GM18505 (cell line): ENCODE data around the gene MRPL55.
A peak's percentile ranks its signal among the peaks of the same experiment; 100 is the strongest.

ENCODE experiments used
- ATAC-seq: cut with Tn5 transposase; IDR thresholded peaks from one replicate; pipeline ENCODE4 v1.9.1; 2021; ENCODE audit not compliant: unreplicated experiment
- POLR2A ChIP-seq: IDR thresholded peaks from 4 replicates; pipeline ENCODE4 v1.6.1; 2011; ENCODE audit warnings: borderline replicate concordance; ENCODE audit not compliant: insufficient read depth, insufficient read length; ENCODE audit errors: extremely low read depth

Gene MRPL55

GRCh38 chr1:228095938-228096337 lies 13.2 kb downstream of the MRPL55 start:
- no peak for ATAC-seq
- TF ChIP-seq POLR2A: no peak

- TF ChIP-seq POLR2A: no peak
- ATAC-seq: no peak
These were observed 13.9 kb downstream of the MRPL55 start for GRCh38 chr1:228095161-228095560.

GRCh38 chr1:228094432-228095016 lies 14.6 kb downstream of the MRPL55 start:
- ATAC-seq: no peak

GRCh38 chr1:228093050-228093906 lies 15.8 kb downstream of the MRPL55 start:
- no peak for ATAC-seq
- TF ChIP-seq POLR2A: no peak

More at GRCh38 chr1:228094432-228095016, 14.6 kb downstream of the MRPL55 start:
- no peak for TF ChIP-seq POLR2A

- TF ChIP-seq POLR2A: no peak
These were observed 16.6 kb downstream of the MRPL55 start for GRCh38 chr1:228092342-228093049.

GRCh38 chr1:228091084-228091483 lies 18.0 kb downstream of the MRPL55 start:
- ATAC-seq: no peak
- TF ChIP-seq POLR2A: no peak

More at GRCh38 chr1:228092342-228093049, 16.6 kb downstream of the MRPL55 start:
- no peak for ATAC-seq

- no peak for TF ChIP-seq POLR2A
- ATAC-seq: no peak
These were observed 18.5 kb downstream of the MRPL55 start for GRCh38 chr1:228090613-228091081.

- peak; percentile 10 for TF ChIP-seq POLR2A
- ATAC-seq: no peak
These were observed 19.3 kb downstream of the MRPL55 start for GRCh38 chr1:228089519-228090380.

GRCh38 chr1:228088586-228089498 lies 20.3 kb downstream of the MRPL55 start:
- TF ChIP-seq POLR2A: no peak
- no peak for ATAC-seq

- ATAC-seq: no peak
- peak; percentile 19 for TF ChIP-seq POLR2A
These were observed 21.3 kb downstream of the MRPL55 start for GRCh38 chr1:228087771-228088251.

GRCh38 chr1:228085287-228085951 lies 23.7 kb downstream of the MRPL55 start:
- no peak for ATAC-seq
- TF ChIP-seq POLR2A: no peak
